ENCODE data around the gene TMEM154.

The TMEM154 gene, protein sequence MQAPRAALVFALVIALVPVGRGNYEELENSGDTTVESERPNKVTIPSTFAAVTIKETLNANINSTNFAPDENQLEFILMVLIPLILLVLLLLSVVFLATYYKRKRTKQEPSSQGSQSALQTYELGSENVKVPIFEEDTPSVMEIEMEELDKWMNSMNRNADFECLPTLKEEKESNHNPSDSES

DNA sequence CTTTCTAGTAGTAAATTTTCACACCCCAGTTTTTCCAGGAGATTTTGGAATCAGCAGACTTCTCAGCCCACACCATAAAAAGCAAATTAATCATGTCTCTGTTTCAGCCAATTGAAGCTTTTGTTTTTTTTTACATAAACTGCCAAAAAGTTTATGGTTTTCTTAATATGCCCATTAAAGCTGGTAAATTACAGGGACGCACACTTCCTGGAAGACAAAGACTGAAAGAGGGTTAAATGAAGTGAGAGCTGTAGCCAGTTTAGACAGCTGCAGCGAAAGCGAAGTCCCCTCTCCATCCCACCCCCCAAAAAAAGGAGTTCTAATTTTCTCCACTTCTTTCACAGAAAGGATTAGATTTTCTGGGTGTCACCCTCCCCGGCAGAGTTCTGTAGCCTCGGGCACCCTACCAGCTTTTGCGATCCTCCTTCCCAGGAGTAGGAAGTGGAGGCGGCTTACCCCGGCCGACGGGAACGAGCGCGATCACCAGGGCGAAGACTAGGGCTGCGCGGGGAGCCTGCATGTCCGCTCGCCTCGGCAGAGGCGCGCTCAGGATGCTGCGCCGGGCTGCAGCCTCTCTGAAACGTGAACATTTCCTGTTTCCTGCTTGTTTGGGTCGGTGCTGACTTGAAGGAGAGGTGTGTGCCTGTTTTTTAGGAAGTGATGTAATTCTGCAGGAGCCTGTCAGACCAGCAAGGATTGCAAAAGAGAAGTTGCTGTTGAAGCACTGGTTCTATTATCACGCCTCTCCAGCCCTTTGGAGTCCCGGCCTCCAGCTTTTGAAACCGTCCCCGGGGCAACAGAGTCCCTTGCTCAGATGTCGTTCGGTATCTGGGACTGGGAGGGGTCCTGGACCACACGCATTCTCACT, at the start of gene TMEM154:
Gene TMEM154 (minus strand): TSS at position 584 of the 868 bp plus-strand sequence. CDS start 64 bp downstream, at position 520.
- DNase-seq (ENCODE audit: low read depth) = peak; percentile 94
- peak within 1 kb of the TSS; percentile 77 for H3K4me3 ChIP-seq (ENCODE audit: low read depth, low read length)
- TF ChIP-seq, protein P1, sequence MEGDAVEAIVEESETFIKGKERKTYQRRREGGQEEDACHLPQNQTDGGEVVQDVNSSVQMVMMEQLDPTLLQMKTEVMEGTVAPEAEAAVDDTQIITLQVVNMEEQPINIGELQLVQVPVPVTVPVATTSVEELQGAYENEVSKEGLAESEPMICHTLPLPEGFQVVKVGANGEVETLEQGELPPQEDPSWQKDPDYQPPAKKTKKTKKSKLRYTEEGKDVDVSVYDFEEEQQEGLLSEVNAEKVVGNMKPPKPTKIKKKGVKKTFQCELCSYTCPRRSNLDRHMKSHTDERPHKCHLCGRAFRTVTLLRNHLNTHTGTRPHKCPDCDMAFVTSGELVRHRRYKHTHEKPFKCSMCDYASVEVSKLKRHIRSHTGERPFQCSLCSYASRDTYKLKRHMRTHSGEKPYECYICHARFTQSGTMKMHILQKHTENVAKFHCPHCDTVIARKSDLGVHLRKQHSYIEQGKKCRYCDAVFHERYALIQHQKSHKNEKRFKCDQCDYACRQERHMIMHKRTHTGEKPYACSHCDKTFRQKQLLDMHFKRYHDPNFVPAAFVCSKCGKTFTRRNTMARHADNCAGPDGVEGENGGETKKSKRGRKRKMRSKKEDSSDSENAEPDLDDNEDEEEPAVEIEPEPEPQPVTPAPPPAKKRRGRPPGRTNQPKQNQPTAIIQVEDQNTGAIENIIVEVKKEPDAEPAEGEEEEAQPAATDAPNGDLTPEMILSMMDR (IDR thresholded peaks at IDR 0.05; ENCODE audit: low read depth, low read length) = no peak
- TF ChIP-seq MYC (IDR thresholded peaks at IDR 0.05; ENCODE audit: low read depth, low read length) (no peak), MAX (IDR thresholded peaks at IDR 0.05; ENCODE audit: low read depth, low read length) (no peak), POLR2A (IDR thresholded peaks at IDR 0.05; ENCODE audit: extremely low read depth, insufficient read length) (peak; percentile 61)

DNA sequence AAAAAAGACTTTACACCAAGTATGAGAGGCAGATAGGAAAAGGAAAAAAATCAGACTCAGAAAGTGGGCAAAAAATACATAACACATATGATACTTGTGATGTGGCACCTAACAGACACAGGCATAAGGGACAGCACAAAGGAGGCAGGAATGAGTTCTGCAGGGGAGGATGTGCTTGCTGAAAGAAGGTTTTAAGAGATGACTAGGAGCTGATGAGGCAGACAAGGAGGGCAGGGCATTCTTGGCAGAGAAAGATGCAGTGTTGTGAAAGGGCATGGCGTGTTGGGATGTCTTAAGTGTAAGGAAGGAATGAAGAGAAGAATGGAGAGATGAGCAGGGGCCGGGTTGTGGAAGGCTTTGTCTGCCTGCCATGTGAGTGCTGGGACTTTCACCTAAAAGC, 49.7 kb upstream of the TMEM154 start:
- no peak for DNase-seq (ENCODE audit: low read depth)
- H3K4me3 ChIP-seq (ENCODE audit: low read depth, low read length) = no peak overlapping the region
- TF ChIP-seq, protein P1 (IDR thresholded peaks at IDR 0.05; ENCODE audit: low read depth, low read length) = no peak
- no peak for TF ChIP-seq MAX (IDR thresholded peaks at IDR 0.05; ENCODE audit: low read depth, low read length)
- TF ChIP-seq MYC (IDR thresholded peaks at IDR 0.05; ENCODE audit: low read depth, low read length) = no peak

- no peak overlapping the region for H3K4me3 ChIP-seq (ENCODE audit: low read depth, low read length)
Observed at GRCh38 chr4:152728343-152728742, 48.5 kb upstream of the TMEM154 start.

DNA sequence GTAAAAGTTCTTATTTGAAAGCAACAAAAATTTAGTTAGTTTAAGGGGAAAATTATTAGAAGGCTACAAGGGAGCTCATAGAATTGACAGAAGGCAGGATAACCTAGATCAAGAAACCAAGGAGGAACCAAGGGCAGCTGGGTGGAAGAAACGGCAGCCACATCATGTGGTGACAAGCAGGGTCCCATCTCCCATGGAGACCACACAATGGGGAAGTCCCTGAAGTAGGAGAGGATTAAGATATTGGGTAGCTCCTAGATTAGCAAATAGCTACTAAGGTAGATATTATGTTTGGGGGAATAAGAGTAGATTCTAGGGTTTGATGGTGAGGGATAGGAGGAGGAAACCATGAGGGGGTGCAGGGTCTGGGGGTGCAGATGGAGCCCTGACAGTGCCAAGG, 48.0 kb upstream of the TMEM154 start:
- no peak overlapping the region for H3K4me3 ChIP-seq (ENCODE audit: low read depth, low read length)
- TF ChIP-seq, protein P1 (IDR thresholded peaks at IDR 0.05; ENCODE audit: low read depth, low read length) = no peak
- TF ChIP-seq POLR2A (IDR thresholded peaks at IDR 0.05; ENCODE audit: extremely low read depth, insufficient read length) = no peak
- DNase-seq (ENCODE audit: low read depth) = peak; percentile 84

More at GRCh38 chr4:152728343-152728742, 48.5 kb upstream of the TMEM154 start:
- TF ChIP-seq MYC (IDR thresholded peaks at IDR 0.05; ENCODE audit: low read depth, low read length) (no peak), POLR2A (IDR thresholded peaks at IDR 0.05; ENCODE audit: extremely low read depth, insufficient read length) (no peak), MAX (IDR thresholded peaks at IDR 0.05; ENCODE audit: low read depth, low read length) (no peak)
- TF ChIP-seq, protein P1 (IDR thresholded peaks at IDR 0.05; ENCODE audit: low read depth, low read length) = no peak
- peak; percentile 81 for DNase-seq (ENCODE audit: low read depth)

GRCh38 chr4:152724494-152724893, 44.7 kb upstream of the TMEM154 start:
- TF ChIP-seq POLR2A (IDR thresholded peaks at IDR 0.05; ENCODE audit: extremely low read depth, insufficient read length) = no peak
- TF ChIP-seq, protein P1 (IDR thresholded peaks at IDR 0.05; ENCODE audit: low read depth, low read length) = no peak
- DNase-seq (ENCODE audit: low read depth) = no peak
- H3K4me3 ChIP-seq (ENCODE audit: low read depth, low read length) = no peak overlapping the region
